Effector memory CD8-positive, alpha-beta T cell (primary cell): ENCODE measurements around the gene EPB41L5.
A peak's percentile ranks its signal among the peaks of the same experiment; 100 is the strongest.
"Not testable (repeated sequence)": the region's sequence is repeated elsewhere in the genome, so short reads cannot be mapped to it uniquely, and the experiment has no call there.

ENCODE experiments used
- ATAC-seq: fragments of 150-1000 bp; cut with Tn5 transposase; replicated peaks from 2 replicates; pipeline ENCODE4 v1.10.0; 2021; ENCODE audit warnings: mild to moderate bottlenecking, moderate library complexity
- DNase-seq, 3 experiments: peaks; one replicate each; pipeline ENCODE4 v3.0.0; 2021
- H3K27ac Mint-ChIP-seq, 2 donors: one replicate each; pipeline ENCODE4 v1.8.0; 2022; ENCODE audit warnings: mild to moderate bottlenecking in 2 of 2, mixed read lengths in 2 of 2, moderate library complexity in 2 of 2
- H3K27me3 Mint-ChIP-seq, 2 donors: one replicate each; pipeline ENCODE4 v1.8.0; 2022; ENCODE audit warnings: mixed read lengths in 2 of 2
- H3K36me3 Mint-ChIP-seq: one replicate; pipeline ENCODE4 v1.8.0; 2022; ENCODE audit warnings: mild to moderate bottlenecking, moderate library complexity, mixed read lengths; ENCODE audit not compliant: insufficient read depth
- H3K4me1 Mint-ChIP-seq, 2 donors: one replicate each; pipeline ENCODE4 v1.8.0; 2022; ENCODE audit warnings: low read depth in 2 of 2, mixed read lengths in 2 of 2
- H3K4me3 Mint-ChIP-seq, 2 donors: one replicate each; pipeline ENCODE4 v1.8.0; 2022; ENCODE audit warnings: mild to moderate bottlenecking in 2 of 2, mixed read lengths in 2 of 2, moderate library complexity in 2 of 2
- H3K9me3 Mint-ChIP-seq, 2 donors: one replicate each; pipeline ENCODE4 v1.8.0; 2022; ENCODE audit warnings: mixed read lengths in 2 of 2
- total RNA-seq, 9 experiments: gene quantifications; one replicate each; lab custom pipeline; 2026; lab: John Stamatoyannopoulos, UW

EPB41L5 gene
- 5.5 to 23.0 (median 12.8) reads per million in 9 experiments for total RNA-seq

- peak; percentile 62 to 66 (median 63) for DNase-seq
- peak; percentile 93 for ATAC-seq
- Mint-ChIP-seq H3K36me3 (peaks cover 4% of the 10 kb centered on the region), H3K4me1 (peaks cover 9 to 12% of the 10 kb centered on the region in 2 donors), H3K27me3 (no peaks in the 10 kb centered on the region), H3K4me3 (peak within 1 kb of the TSS; percentile 77 to 82), H3K27ac (peak within 1 kb of the TSS; percentile 72 to 90), H3K9me3 (no peaks in the 10 kb centered on the region)
Observed at GRCh38 chr2:120012771-120013596, at the start of gene EPB41L5. TSS of gene EPB41L5 (plus strand) at chr2:120013077. CDS start at chr2:120019085, 6,008 bp downstream.

- Mint-ChIP-seq H3K4me3 (no peak overlapping the region), H3K27me3 (no peaks in the 10 kb centered on the region), H3K4me1 (peaks cover 7 to 19% of the 10 kb centered on the region in 2 donors), H3K9me3 (peaks cover 0 to 2% of the 10 kb centered on the region in 2 donors), H3K27ac (peak overlapping the region; percentile 44 to 76), H3K36me3 (peaks cover 31% of the 10 kb centered on the region)
- ATAC-seq (no peak), DNase-seq (no peak)
Observed at GRCh38 chr2:119981896-119982295, 31.0 kb upstream of the EPB41L5 start.

GRCh38 chr2:119982506-119982905 lies 30.4 kb upstream of the EPB41L5 start:
- Mint-ChIP-seq H3K27ac (peak overlapping the region; percentile 44 to 76), H3K36me3 (peaks cover 25% of the 10 kb centered on the region), H3K4me3 (no peak overlapping the region), H3K27me3 (no peaks in the 10 kb centered on the region), H3K4me1 (peaks cover 7 to 19% of the 10 kb centered on the region in 2 donors), H3K9me3 (peaks cover 0 to 2% of the 10 kb centered on the region in 2 donors)
- ATAC-seq = no peak
- DNase-seq = no peak

- peak overlapping the region; percentile 44 to 76 for H3K27ac Mint-ChIP-seq
- peaks cover 20% of the 10 kb centered on the region for H3K36me3 Mint-ChIP-seq
- H3K27me3 Mint-ChIP-seq = no peaks in the 10 kb centered on the region
- peaks cover 7 to 19% of the 10 kb centered on the region in 2 donors for H3K4me1 Mint-ChIP-seq
- no peak overlapping the region for H3K4me3 Mint-ChIP-seq
- H3K9me3 Mint-ChIP-seq = peaks cover 0 to 2% of the 10 kb centered on the region in 2 donors
- ATAC-seq (no peak), DNase-seq (no peak)
Observed at GRCh38 chr2:119983108-119983507, 29.8 kb upstream of the EPB41L5 start.

GRCh38 chr2:119996148-119996547 lies 16.7 kb upstream of the EPB41L5 start:
- ATAC-seq (no peak), DNase-seq (no peak)
- Mint-ChIP-seq H3K9me3 (no peaks in the 10 kb centered on the region), H3K27ac (no peak overlapping the region), H3K4me1 (no peaks in the 10 kb centered on the region), H3K27me3 (no peaks in the 10 kb centered on the region), H3K4me3 (no peak overlapping the region), H3K36me3 (peaks cover 2% of the 10 kb centered on the region)

GRCh38 chr2:119996896-119997891 lies 15.7 kb upstream of the EPB41L5 start:
- H3K4me1 Mint-ChIP-seq, H3K9me3 Mint-ChIP-seq, H3K27me3 Mint-ChIP-seq, DNase-seq, H3K36me3 Mint-ChIP-seq, ATAC-seq, H3K4me3 Mint-ChIP-seq: not testable (repeated sequence)
- peak overlapping the region in 1 of 2 donors; percentile 41 for H3K27ac Mint-ChIP-seq

- DNase-seq (no peak), ATAC-seq (no peak)
- Mint-ChIP-seq H3K36me3 (no peaks in the 10 kb centered on the region), H3K4me1 (no peaks in the 10 kb centered on the region), H3K27ac (no peak overlapping the region), H3K27me3 (no peaks in the 10 kb centered on the region), H3K9me3 (no peaks in the 10 kb centered on the region), H3K4me3 (no peak overlapping the region)
Observed at GRCh38 chr2:120001471-120001870, 11.4 kb upstream of the EPB41L5 start.

GRCh38 chr2:120004254-120004653 lies 8.6 kb upstream of the EPB41L5 start:
- DNase-seq (no peak), ATAC-seq (no peak)
- Mint-ChIP-seq H3K27me3 (no peaks in the 10 kb centered on the region), H3K4me1 (no peaks in the 10 kb centered on the region), H3K9me3 (no peaks in the 10 kb centered on the region), H3K27ac (no peak overlapping the region), H3K4me3 (no peak overlapping the region), H3K36me3 (peaks cover 4% of the 10 kb centered on the region)

GRCh38 chr2:120005834-120006521 lies 6.9 kb upstream of the EPB41L5 start:
- Mint-ChIP-seq H3K4me1 (no peaks in the 10 kb centered on the region), H3K9me3 (no peaks in the 10 kb centered on the region), H3K27ac (no peak overlapping the region), H3K4me3 (no peak overlapping the region), H3K36me3 (peaks cover 4% of the 10 kb centered on the region), H3K27me3 (no peaks in the 10 kb centered on the region)
- ATAC-seq (no peak), DNase-seq (no peak)

GRCh38 chr2:120007851-120008250 lies 5.0 kb upstream of the EPB41L5 start:
- H3K4me1 Mint-ChIP-seq = peaks cover 6 to 12% of the 10 kb centered on the region in 2 donors
- no peak for ATAC-seq
- no peak overlapping the region for H3K27ac Mint-ChIP-seq
- peaks cover 8% of the 10 kb centered on the region for H3K36me3 Mint-ChIP-seq
- H3K4me3 Mint-ChIP-seq = no peak overlapping the region
- no peak for DNase-seq
- no peaks in the 10 kb centered on the region for H3K9me3 Mint-ChIP-seq
- no peaks in the 10 kb centered on the region for H3K27me3 Mint-ChIP-seq

GRCh38 chr2:120012363-120012762 lies 514 bp upstream of the EPB41L5 start:
- Mint-ChIP-seq H3K36me3 (peaks cover 4% of the 10 kb centered on the region), H3K27me3 (no peaks in the 10 kb centered on the region), H3K4me1 (peaks cover 9 to 12% of the 10 kb centered on the region in 2 donors), H3K4me3 (peak overlapping the region; percentile 77 to 82), H3K9me3 (no peaks in the 10 kb centered on the region), H3K27ac (peak overlapping the region; percentile 72 to 90)
- DNase-seq (no peak), ATAC-seq (no peak)

- H3K27ac Mint-ChIP-seq = no peak overlapping the region
- peaks cover 4% of the 10 kb centered on the region for H3K36me3 Mint-ChIP-seq
- no peaks in the 10 kb centered on the region for H3K27me3 Mint-ChIP-seq
- no peak for ATAC-seq
- H3K4me3 Mint-ChIP-seq = peak overlapping the region; percentile 71 to 82
- H3K4me1 Mint-ChIP-seq = peaks cover 9 to 12% of the 10 kb centered on the region in 2 donors
- no peaks in the 10 kb centered on the region for H3K9me3 Mint-ChIP-seq
- no peak for DNase-seq
Observed at GRCh38 chr2:120013597-120014223, 833 bp downstream of the EPB41L5 start.
